Panc1 (cell line): ENCODE measurements around the gene GRAMD1C.

Source experiments
- CTCF ChIP-seq: fragments of 450-650 bp; IDR thresholded peaks from 2 replicates; pipeline ENCODE4 v1.5.1; 2017; ENCODE audit warnings: mild to moderate bottlenecking
- POLR2AphosphoS5 ChIP-seq: IDR thresholded peaks from 2 replicates; pipeline ENCODE4 v1.6.1; 2012; ENCODE audit warnings: mild to moderate bottlenecking, low read depth, low read length, moderate library complexity
- REST ChIP-seq, 2 experiments: IDR thresholded peaks; 2 replicates each; pipeline ENCODE4 v1.6.1; 2011 to 2012; ENCODE audit warnings: low read depth in 2 of 2, control low read depth in 1 of 2, low read length in 1 of 2, mild to moderate bottlenecking in 1 of 2, moderate library complexity in 1 of 2; ENCODE audit not compliant: insufficient read depth in 1 of 2

- TF ChIP-seq CTCF (no peak), REST (IDR thresholded peaks at IDR 0.05; ENCODE audit: insufficient read depth in 1 of 2, low read depth in 2 of 2, low read length in 1 of 2) (no peak), POLR2AphosphoS5 (no peak)
Observed at GRCh38 chr3:113804661-113805060, 33.9 kb upstream of the GRAMD1C start.
